T-helper 2 cell (primary cell): ENCODE data around the gene GTF3C5.

ENCODE experiments used
- DNase-seq, 5 experiments: peaks; one replicate each; pipeline versions ENCODE4 v3.0.0 to v3.0.0-alpha.2; 2012 to 2022

GTF3C5 gene

DNA sequence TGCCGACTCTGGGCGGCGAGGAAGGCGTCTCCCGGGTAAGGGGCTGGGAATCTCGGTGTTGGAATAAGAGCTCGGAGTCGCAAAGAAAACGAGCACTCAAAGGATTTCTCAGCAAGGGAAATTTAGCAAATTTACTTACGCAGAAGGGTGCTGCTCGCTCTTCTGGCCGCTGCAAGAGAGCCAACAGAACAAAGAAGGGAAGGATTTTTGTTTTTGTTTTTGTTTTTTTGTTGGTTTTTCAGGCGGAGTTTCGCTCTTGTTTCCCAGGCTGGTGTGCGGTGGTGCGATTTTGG is 279 bp downstream of the GTF3C5 start:
- DNase-seq: no peak

GRCh38 chr9:133031496-133031911 is 707 bp downstream of the GTF3C5 start:
- no peak for DNase-seq

GRCh38 chr9:133032171-133032570 is 1.4 kb downstream of the GTF3C5 start:
- DNase-seq: no peak

DNA sequence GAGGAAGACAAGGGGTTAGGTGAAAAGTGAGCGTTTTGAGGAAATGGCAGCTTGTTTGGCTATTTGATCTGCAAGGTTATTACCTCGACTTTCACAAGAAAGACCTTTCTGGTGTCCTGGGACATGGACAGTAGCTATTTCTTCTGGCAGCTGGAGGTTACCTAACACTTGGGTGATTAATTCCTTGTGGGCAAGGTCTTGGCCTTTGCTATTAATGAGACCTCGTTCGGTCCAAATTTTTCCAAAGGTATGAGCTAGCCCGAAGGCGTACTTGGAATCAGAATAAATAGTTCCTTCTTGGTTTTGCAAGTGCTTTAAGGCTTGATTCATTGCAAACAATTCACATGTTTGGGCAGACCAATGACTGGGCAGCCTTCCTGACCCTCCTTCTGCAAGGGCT is 4.9 kb downstream of the GTF3C5 start:
- no peak for DNase-seq

DNA sequence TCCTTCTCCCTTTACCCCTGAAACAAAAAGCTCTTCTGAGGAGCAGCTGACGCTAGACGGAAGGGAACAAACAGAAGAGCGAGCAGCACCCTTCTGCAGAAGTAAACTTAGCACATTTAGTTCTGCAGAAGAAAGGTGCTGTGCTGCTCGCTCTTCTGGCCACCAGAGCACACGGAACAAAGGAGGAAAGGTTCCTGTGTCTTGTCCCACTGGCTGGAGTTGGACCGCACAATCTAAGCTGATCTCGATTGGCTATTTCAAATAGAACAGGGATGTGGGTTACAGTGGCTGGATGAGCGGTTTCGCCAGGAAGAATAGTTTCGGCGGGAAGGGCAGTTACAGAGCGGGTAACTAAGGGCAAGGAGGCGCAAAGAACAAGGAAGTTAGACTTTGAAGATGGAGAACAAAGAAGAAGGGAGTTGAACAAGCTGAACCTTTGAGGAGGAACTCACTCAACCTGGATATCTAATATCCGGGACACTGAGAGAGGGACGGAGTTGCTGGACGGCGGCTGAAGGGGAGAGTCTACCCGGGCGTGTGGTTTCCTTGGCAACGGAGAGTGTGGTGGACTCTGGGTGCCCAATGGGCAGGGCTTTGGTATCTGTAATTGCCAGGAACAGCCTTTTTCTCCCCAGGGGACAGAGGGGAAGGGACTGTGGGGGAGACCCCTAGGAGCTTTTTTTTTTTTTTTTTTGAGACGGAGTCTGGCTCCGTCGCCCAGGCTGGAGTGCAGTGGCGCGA is 7.1 kb downstream of the GTF3C5 start:
- no peak for DNase-seq

DNA sequence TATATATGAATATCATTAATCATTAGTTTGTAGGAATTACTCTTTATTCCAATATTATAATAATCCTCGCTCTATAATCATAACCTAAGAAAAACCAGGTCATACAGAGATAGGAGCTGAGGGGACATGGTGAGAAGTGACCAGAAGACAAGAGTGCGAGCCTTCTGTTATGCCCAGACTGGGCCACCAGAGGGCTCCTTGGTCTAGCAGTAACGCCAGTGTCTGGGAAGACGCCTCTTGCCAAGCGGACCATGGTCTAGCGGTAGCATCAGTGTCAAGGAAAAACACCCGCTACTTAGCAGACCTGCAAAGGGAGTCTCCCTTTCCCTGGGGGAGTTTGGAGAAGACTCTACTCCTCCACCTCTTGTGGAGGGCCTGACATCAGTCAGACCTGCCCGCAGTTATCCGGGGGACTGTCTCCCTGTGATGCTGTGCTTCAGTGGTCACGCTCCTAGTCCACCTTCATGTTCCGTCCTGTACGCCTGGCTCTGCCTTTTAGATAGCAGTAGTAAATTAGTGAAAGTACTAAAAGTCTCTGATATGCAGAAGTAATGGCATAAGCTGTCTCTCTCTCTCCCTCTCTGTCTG is 10.2 kb downstream of the GTF3C5 start:
- peak in 1 of 5 experiments; percentile 33 for DNase-seq

DNA sequence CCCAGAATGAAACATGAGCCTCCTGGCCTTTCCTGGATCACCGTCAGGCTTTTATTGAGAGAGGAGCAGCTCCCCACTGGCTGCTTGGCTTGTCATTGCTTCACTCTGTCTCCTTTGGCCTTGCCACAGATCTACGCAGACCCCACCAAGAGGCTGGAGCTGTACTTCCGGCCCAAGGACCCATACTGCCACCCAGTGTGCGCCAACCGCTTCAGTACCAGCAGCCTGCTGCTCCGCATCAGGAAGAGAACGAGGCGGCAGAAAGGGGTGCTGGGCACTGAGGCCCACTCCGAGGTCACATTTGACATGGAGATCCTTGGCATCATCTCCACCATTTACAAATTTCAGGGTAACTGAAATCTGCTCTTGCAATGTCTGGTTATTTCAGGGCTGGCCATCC is 11.2 kb downstream of the GTF3C5 start:
- DNase-seq: no peak

- DNase-seq: no peak
Measured at GRCh38 chr9:133042676-133043075, 11.9 kb downstream of the GTF3C5 start.

DNA sequence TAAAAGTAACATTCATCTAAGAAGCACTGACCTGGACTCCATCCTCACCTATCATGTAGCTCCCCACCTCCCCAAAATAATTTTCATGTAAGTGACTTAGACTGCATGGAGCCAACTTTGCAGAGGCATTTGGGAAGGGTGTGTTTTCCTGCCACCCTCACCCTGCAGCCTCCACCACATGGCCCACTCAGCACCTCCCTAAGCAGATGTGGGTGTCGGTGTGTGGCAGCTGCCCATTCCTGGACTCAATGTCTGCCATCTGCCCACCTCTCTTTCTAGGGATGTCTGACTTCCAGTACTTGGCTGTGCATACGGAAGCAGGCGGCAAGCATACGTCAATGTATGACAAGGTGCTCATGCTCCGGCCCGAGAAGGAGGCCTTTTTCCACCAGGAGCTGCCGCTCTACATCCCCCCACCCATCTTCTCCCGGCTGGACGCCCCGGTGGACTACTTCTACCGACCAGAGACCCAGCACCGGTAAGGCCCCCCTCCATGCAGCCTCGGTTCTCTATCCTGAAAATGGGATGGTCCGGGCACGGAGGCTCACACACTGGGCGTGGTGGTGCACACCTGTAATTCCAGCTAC is 12.7 kb downstream of the GTF3C5 start:
- DNase-seq: no peak

DNA sequence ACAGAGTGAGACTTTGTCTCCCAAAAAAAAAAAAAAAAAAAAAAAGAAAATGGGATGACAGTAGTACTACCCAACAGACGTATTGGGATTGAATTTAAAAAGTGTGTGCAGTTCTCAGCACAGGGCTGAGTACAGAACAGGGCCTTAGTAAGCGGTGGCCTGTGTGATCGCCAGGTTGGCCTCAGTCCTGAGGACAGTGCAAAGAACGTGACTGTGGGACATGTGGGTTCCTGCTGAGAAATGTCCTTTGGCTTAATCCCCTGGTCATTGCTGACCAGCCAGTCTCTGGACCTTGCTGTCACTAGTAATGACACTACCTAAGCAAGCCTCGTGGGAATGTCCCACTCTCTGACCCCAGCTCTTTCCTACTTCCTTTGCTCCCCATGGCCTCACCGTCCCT is 13.3 kb downstream of the GTF3C5 start:
- no peak for DNase-seq

DNA sequence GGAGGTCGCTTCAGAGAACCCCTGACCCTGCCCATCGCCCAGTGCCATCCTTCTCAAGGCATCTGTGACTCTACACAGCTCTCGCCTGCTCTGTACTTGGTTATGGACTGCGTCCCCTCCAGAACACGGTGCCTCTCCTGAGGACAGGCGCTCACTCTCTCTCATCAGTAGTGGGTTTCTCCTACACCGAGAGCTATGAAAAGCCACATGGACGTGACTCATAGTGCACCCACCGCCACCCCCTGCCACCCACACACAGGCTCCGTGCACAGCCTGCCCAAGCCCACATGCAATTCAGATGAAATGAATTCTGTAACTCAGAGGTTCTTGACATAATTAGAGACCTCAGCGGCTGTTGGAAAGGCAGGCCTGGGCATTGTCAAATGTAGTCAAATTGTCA is 13.9 kb downstream of the GTF3C5 start:
- peak in 1 of 5 experiments; percentile 75 for DNase-seq

- no peak for DNase-seq
Measured at GRCh38 chr9:133045132-133045531, 14.3 kb downstream of the GTF3C5 start.

DNA sequence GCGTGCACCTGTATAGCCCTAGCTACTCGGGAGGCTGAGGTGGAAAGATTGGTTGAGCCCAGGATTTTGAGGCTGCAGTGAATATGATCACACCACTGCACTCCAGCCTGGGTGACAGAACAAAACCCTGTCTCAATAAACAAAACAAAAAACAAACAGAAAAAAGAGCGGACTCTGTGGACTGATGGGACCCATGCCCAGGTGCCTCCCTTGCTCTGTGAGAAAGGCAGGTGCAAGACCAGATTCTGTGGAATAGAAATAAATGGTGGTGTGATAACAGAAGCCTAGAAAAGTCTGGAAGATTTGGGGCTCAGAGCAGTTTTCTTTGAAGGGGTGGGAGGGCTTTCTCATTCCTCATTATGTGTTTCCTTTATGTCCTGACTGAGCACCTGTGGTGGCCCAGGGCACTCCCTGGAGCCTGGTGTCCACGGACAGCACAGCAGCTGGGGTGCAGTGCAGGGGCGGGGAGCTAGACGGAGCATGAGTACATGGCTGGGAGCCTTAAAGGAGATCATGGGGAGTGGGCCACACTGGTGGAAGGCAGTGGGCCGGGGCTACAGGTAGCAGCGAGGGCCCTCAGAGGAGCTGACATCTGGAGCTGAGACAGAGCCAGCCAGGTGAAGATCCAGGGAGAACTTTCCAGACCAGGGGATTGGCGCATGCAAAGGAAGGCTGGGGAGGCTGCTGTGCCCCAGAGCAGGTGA is 15.6 kb downstream of the GTF3C5 start:
- DNase-seq: no peak

GRCh38 chr9:133046900-133047295 is 16.1 kb downstream of the GTF3C5 start:
- no peak for DNase-seq

GRCh38 chr9:133048595-133048994 is 17.8 kb downstream of the GTF3C5 start:
- DNase-seq: peak in 1 of 5 experiments; percentile 72

DNA sequence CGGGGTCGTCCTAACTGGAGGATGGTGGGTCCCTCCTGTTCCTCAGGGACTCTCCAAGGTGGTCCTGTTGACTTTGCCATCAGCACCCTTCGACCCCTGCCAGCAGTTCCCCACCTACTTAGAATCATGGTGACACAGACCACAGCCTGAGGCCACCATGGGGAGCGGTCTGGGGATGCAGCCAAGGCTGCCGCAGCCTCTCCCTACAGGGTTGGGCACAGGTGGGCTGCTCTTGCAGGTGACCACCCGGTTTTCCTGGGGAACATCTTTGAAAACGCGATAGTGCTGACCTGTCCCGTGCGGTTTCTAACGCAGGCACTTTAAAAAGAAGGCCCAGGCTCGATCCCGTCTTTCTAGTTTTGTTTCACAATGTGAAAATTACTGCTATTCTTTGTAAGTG is 18.2 kb downstream of the GTF3C5 start:
- no peak for DNase-seq

DNA sequence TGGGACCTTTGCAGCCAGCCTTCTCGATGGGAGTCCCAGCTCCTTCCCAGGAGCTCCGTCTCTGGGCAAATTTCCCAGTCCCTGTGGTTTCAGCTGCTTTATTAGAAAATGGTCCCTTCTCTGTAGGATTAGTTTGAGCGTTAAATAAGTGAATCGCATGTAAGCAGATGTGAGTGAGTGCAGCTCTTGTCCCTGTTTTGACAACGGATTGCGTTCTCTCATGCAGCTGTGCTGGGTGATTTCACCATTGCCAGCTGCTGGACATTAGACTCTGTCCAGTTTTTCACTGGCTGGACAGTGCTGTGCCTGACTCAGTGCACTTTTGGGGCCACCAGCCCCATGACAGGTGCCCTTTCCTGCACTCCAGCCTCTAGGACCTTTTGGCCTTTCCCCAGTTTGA is 19.3 kb downstream of the GTF3C5 start:
- DNase-seq: no peak

DNA sequence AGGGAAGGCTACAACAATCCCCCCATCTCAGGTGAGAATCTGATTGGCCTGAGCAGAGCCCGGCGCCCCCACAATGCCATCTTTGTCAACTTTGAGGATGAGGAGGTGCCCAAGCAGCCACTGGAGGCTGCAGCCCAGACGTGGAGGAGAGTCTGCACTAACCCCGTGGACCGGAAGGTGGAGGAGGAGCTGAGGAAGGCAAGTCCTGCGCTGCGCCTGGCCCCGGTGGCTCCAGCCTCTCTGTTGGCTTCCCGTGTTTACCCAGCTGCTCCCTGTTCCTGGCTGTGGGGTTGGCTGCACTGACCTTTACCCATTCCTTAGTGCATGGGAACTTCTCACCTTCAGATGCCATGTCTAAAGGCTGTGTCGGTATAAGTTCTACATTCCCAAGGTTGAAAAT is 20.0 kb downstream of the GTF3C5 start:
- DNase-seq: no peak

GRCh38 chr9:133051281-133051900 is 20.6 kb downstream of the GTF3C5 start:
- DNase-seq: no peak

DNA sequence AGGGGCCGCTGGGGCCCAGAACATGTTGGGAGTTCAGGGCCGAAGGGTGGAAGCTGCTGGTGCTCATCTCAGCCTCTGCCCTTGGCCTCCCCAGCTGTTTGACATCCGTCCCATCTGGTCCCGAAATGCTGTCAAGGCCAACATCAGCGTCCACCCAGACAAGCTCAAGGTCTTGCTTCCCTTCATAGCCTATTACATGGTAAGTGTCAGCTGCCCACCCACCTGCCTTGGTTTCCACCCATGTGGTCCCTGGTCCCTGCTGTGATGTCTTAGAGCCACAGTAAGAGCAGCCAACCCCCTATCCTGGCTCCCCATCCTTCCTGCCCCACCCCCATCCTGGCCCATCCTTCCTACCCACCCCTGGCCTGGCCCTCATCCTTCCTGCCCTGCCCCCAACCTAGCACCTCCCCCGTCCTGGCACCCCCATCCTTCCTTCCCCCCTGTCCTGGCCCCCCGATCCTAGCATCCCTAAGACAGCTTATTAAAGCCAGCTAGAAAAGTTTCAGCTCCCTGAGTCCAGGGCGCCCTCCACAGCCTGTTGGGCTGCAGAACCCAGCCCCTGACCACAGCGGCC is 21.3 kb downstream of the GTF3C5 start:
- DNase-seq: no peak

DNA sequence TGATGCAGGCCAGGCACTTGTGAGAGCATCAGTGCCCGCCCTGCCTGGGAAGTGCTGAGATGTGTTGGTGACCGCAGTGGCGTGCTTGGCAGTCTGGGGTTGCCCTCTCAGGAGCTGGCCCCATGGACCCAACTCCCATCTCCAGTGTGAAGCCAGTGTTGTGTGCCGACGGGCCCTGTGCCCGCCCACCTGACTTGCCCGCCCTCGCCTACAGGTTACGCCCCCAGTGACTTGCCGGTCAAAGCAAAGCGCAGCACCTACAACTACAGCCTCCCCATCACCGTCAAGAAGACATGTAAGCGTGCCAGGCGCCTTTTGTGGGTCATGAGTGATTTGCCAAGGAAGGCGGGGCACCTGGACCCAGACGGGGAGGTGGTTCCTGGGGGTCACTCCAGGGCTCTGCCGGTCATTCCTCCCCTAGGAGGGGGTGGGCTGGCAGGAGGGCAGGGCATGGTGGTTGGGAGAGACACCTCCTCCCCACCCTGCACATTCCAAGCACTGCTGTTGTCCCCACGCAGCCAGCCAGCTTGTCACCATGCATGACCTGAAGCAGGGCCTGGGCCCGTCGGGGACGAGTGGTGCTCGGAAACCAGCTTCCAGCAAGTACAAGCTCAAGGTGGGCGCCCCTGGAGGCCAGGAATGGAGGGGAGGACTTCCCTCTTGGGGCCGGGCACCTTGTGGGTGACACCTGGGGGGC is 23.5 kb downstream of the GTF3C5 start:
- DNase-seq: no peak

DNA sequence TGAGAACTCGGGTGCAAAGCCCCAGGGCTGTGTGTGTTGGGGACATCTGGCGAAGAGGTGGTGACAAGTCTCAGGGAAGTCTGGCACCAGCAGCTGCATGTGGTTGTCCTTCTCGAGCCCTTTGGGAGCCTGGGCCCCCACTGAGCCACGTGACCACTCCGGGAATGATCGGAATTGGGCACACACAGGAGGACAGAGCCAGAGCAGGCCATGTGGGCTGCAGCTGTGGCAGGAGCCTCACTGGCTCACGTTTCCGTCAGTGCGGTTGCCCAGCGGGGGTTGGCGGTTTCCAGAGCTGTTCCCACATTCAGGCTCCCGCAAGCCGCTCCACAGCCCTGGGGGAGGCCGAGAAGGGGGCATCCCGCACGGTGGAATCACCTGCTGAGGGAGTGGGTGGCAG is 24.2 kb downstream of the GTF3C5 start:
- DNase-seq: no peak
